GM21367 (cell line): Measurements from ENCODE around the gene CAV3.
"Not testable (repeated sequence)": the region's sequence is repeated elsewhere in the genome, so short reads cannot be mapped to it uniquely, and the experiment has no call there.

Source experiments
- ATAC-seq: cut with Tn5 transposase; IDR thresholded peaks from one replicate; pipeline ENCODE4 v1.9.1; 2021; ENCODE audit not compliant: unreplicated experiment

The CAV3 gene

DNA sequence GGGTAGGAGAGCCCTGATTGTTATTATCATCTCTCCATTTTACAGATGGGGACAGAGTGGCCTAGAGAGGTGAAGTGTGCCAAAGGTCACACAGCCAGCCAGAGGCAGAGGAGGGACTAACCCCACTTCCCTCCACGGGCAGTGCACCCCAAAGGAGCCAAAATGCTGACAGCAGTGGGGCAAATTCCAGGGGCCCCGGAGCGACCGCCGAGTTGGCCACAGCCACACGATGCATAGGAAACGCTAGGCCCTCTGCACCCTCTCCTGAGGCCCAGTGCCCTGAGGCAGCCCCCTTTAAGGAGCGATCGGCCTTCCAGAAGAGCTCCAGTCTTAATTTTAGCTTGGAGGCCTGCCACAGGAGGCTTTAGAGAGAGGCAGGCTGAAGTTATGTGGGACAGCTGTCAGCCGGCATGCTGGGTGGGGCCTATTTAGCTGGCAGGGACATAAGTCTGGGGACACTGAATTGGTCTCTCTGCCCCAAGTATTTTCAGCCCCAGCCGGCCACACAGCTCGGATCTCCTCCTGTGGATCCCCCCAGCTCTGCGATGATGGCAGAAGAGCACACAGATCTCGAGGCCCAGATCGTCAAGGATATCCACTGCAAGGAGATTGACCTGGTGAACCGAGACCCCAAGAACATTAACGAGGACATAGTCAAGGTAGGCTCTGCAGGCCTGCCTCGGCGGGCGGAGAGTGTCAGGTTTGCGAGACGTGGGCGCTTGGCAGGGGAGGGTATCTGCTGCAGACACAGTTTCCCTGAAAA is at the start of gene CAV3:
CAV3 (plus strand) TSS at position 471 of the 763 bp plus-strand sequence; CDS start at position 546, 75 bp downstream.
- no peak for ATAC-seq

DNA sequence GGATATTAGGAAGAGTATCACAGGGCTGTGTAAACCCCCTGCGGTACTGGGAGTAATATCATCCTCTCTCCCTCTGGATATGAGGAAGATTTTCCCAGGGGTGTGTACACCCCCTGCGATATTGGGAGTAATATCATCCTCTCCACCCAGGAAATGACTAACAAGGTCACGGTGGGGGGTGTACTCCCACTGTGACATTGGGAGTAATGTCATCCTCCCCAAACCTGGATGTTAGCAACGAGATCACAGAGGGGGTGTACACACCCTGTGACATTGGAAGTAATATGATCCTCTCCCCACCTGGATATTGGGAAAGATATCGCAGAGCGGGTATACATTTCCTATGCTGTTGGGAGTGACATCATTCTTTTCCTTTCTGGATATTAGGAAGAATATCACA is 48.6 kb upstream of the CAV3 start:
- not testable (repeated sequence) for ATAC-seq

- ATAC-seq: not testable (repeated sequence)
Measured at GRCh38 chr3:8691295-8691694, 42.3 kb upstream of the CAV3 start.

DNA sequence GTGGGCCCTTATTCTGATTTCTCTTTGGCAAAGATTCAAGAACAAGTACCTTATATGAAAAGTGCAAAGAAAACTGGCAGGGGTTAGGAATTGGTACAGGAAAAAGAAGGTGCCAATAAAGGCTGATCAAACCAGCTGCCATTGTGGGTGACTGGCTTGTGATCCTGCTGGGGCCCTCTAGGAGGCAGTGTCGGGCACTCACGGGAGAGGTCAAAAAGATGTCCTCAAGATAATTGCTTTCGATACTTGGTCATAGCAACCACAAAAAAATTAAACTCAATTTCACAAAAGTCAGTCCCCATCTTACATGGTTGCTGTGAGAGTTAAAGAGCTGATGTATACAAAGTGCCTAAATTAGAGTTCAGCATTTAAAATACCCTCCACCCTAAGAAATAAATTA is 31.0 kb upstream of the CAV3 start:
- no peak for ATAC-seq

- ATAC-seq: no peak
Measured at GRCh38 chr3:8705575-8705974, 28.0 kb upstream of the CAV3 start.

- no peak for ATAC-seq
Measured at GRCh38 chr3:8709287-8709686, 24.3 kb upstream of the CAV3 start.

- no peak for ATAC-seq
Measured at GRCh38 chr3:8709801-8710507, 23.6 kb upstream of the CAV3 start.

DNA sequence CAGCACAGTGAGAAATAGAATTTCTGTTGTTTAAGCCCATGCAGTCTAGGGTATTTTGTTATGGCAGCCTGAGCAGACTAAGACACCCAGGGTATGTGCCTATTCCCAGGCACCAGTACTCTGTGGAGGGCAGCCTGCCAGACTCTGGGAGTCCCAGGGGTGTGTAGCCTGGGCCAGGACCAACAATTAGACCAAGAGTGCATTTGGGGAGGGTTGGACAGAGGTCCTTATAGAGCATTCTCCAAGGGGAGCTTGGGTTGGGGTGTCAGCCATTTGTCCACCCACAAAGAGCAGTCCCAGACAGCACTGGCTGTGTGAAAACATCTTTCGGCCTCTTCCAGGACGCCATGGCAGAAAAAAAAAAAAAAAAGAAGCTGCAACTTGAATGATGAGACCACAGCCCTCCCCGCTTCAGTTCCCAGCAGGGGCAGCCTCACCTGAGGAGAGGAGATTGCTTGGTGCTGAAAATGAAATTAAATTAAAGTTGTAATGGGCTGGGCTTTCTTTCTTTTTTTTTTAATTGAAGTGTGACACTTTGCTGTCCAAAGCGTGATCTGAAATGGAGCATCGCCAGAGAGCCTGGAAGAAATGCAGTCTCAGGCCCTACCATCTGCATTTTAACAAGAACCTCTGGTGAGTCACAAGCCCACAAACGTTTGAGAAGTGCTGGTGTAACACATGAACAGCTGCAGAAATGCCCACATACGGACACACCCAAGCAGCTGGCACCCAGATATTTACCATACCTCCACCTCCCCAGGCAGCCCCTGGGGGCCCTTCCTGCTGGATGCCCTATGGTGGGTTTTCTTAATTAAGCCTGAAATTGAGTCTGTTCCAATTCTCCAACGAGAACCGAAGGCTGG is 21.3 kb upstream of the CAV3 start:
- ATAC-seq: no peak

DNA sequence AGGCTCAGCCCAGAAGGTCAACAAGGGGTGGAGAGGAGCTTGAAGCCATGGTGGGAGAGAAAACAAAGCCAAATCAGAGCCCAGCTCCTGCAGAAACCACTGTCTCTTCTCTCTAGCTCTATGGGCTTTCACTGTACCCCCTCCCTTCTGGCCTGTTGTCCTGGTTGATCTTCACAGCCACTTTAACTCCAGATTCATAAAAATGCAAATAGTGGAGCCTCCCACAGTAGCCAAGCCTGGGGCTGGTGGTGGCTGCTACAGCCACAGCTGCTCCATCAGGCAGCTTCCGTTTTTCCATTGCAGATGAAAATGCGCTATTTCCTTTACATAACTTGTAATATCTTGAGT is 20.7 kb upstream of the CAV3 start:
- ATAC-seq: no peak

DNA sequence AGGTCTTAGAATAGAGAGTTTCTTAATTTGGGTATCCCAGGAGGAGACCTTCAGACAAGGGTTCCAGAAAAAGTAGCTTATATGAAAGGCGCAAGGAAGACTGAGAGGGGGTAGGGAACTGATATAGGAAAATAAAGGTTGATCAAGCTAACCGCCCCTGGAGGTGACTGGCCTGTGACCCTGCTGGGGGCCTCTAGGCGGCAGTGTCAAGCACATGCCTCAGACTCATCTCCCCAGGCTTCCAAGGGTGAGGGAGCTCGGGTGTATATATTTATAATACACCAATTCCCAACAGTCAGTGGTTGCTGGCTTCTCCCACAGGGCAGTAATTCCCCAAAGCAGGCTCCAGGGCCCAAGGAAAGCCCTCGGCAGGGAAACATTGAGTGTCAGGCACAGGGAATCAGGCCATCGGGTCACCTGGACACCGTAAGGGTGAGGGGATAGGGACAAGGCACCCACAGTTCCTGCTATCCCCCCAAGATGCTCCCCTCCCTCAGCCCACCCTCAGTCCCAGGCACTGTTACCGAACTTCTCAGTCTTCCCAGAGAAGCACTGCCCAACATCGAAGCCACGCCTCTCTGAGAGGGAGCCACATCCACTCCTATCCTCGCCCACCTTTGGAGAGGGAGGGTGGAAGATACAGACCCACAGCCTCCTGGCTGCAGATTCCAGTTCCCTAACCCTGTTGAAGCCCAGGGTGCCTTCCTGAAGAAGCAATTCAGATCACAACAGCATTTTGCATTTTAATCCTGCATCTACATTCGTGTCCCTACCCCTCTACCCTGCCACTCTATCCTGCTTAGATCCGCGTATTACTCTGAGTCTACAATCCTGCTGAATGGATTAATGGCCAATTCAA is 19.5 kb upstream of the CAV3 start:
- no peak for ATAC-seq

DNA sequence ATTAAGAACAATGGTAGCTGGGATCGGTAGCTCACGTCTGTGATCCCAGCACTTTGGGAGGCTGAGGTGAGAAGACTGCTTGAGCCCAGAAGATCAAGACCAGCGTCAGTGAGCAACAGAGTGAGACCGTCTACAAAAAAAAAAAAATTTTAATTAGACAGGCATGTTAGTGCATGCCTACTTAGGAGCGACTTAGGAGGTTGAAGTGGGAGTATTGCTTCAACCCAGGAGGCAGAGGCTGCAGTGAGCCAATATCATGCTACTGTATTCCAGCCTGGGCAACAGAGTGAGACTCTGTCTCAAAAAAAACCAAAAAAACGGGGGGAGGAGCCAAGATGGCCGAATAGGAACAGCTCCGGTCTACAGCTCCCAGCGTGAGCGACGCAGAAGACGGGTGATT is 17.8 kb upstream of the CAV3 start:
- not testable (repeated sequence) for ATAC-seq

DNA sequence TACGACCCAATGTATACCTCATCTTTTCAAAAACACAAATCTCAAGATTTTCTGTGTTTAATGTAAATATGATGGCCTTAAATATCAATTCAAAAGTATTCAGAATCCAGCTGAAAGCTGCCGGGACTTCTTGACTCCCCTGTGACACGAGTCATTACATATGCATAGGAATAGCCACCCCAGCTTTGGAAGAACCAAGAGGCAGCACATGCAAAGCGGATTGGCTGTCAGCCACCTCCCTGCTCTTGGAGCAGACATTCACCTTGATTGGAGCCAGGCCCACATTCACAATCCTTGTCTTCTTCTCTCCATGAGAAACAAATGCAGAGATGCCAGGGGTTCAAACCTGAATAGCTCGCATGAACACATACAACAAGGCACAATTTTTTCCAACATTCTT is 10.8 kb upstream of the CAV3 start:
- ATAC-seq: no peak

DNA sequence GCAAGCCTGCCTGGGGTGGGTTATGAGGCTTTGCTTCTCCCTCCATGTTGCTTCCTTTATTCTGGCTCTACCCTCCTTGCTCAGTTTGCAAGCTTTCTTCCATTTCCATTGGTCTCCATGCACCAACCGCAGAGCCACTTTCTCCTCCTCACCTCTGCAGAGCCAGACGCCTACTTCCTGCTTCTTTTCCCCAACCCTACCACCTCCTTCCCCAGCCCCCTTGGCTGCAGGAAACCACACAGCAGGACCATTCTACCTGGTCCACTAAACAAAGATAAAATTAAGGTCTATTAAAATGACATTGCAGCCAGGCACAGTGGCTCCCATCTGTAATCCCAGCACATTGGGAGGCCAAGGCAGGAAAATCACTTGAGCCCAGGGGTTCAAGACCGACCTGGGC is 10.0 kb upstream of the CAV3 start:
- ATAC-seq: no peak

GRCh38 chr3:8724108-8724752 is 9.4 kb upstream of the CAV3 start:
- no peak for ATAC-seq

GRCh38 chr3:8727605-8728512 is 5.7 kb upstream of the CAV3 start:
- no peak for ATAC-seq

DNA sequence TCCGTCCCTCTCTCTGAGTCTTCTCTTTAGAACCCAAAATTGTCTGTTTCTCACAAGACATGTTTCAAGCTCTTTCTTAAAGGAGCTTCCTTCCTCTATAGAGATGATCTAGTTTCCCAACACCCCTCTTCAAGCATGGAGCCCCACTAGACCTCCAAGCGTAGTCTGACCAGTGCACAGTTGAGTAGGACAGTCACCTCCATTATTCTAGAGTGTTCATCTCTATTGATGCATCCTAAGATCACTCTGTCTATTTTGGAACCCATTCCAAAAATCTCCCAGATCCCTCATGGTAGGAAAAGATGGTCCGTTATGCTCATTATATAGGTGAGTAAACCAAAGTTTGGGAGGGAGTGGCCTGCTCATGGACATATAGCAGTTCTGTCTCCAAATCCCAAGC is 4.1 kb upstream of the CAV3 start:
- no peak for ATAC-seq

DNA sequence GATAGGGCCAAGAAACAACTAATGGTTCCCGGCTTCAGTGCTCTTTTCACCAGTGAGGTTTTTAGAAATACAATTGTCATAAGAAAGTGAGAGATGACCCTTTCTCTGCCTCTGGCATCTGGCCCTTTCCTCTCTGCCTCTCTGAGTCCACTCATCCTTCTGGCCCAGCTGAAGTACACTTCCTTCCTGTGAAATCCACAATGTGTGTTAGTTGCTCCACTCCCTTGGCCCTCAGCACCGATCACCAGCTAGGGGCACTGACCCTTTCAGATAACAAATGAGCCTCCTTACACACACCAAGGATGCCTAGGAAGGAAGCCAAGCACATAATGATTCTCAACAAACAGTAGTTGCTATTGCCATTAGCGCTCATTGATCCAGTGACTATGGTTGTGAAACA is 2.9 kb upstream of the CAV3 start:
- no peak for ATAC-seq

DNA sequence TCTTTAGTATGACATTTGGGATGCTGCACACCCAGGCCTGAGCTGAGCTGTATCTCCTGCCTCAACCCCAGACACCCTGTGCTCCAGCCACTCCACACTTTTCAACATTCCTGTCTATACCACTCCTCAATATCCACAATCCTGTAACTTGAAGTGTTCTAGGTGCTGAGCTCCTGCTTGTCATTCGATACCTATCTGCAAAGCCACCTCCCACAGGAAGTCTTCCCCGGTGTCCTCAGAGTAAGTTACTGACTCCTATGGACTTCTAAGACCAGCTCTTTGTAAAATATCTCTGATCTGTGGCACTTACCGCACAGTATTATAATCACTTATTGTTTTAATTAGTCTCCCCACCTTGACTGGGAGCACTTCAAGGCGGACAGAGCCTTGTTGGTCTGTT is 1.2 kb upstream of the CAV3 start:
- no peak for ATAC-seq

- no peak for ATAC-seq
Measured at GRCh38 chr3:8734137-8734878, 706 bp downstream of the CAV3 start.
